HG02852 (cell line): Measurements from ENCODE around the gene CAMTA1.

ENCODE experiments used
- ATAC-seq: cut with Tn5 transposase; IDR thresholded peaks from one replicate; pipeline ENCODE4 v1.9.1; 2021; ENCODE audit warnings: mild to moderate bottlenecking, moderate library complexity; ENCODE audit not compliant: unreplicated experiment

CAMTA1 gene

DNA sequence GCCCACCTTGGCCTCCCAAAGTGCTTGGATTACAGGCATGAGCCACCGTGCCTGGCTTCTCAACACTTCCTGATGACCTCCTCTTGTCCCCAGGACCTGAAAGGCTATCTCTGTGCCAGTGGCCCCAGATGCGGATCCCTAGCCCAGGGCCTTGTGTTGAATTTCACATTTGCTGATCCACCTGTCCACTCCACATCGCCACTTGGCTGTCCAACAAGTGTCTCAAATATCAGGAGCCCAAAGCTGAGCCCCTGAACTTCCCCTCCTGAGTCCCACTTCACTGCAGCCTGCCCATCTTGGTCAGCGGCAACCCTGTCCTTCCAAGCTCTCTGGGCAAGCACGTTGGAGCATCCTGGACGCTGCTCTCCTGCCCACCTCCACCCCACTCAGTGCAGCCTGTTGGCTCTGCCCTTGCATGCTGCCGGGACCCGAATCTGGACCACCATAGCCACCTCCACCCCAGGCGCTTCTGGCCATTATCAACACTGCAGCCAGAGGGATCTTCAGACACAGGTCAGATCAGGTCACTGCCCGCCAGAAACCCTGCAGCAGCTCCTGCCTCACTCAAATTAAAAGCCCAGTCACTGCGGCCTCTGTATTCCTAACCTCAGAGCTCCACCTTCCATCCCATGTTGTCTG lies 633.3 kb downstream of the CAMTA1 start:
- no peak for ATAC-seq

DNA sequence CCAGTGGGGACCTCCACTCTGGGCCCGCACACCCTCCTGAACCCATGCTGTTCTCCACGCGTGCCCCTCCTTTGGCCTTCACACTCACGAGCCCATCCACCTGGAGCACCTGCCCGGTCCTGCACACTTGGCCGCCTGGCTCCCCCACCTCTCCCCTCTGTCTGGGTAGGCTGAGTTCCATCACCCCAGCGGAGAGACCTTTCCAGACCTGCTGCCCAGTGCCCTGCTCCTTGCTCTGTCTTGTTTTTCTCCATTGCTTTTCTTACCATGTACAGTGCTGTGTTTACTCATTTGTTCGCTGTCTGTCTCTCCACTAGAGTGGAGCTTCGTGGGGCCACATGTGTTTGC lies 634.8 kb downstream of the CAMTA1 start:
- ATAC-seq: no peak

DNA sequence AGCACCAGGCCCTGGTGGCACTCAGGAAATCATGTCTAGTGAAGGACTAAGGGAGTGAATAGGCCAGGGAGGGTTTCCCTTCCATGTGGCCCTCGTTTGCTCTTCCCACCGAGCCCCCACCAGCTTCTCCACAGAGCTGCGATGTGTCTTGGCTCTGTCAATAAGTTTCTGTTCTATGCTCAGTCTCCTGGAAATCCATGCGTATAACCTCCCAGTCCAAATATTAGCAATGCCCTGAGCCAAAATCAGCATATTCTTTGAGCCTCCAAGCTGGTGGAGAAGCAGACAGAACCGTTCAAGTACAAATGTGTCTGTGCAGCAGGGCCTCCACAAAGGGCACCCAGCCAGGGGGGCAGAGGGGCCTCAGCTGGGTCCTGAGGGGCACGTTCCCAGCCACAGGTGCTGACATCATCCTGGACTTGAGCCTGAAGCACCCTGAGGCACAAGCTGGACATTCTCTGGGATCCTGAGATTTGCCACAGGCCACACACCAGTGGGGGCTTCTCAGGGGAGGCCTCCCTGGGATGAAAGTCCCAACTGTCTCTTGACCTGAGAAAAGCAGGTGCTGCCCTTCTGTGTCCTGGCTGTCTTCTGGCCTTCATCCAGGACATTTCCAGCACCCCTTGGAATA lies 635.3 kb downstream of the CAMTA1 start:
- ATAC-seq: no peak

DNA sequence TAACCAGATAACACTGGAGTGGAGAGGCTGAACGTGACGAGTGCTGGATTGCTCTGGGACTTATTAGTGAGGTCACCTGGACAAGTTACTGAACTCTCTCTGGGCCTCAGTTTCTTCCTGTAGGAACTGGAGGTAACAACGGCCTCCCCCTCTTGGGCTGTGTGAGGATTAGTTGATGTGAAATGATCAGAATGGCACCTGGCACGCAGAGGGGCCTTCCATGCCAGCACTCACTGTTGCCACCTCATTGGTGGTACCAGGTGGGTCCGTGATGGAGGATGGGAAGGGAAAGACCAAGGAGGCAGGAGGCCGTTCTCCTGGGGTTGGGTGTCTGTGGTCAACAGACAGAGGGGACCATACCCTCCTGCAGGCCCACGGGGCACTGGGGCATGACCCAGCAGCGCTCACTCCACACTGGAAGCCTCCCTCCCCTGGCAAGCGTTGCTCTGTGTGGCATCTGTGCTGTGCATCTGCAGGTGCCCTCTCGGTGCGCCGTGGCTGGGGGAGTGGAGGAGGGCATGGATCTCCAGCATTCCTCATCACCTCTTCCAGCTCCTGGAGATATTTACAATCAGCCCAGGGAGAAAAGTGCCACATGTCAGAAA lies 636.3 kb downstream of the CAMTA1 start:
- no peak for ATAC-seq

DNA sequence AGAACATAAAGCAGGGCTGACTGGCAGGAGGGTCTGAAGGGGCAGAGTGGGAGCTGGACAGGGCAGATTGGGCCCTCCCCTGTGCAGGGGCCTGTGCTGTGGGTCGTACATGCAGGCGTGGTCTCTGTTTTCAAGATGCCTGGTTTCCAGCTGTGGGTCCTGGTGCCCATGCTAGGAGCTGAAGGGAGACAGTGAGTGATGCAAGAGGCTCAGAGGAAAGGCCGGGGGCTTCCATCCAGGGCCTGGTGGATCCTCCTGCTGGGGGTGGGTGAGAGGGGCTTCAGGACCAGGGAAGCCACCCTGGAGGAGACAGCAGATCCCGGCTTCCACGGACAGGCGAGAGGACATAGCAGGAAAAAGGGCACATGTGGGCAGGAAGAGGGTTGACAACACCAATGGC lies 636.8 kb downstream of the CAMTA1 start:
- no peak for ATAC-seq

DNA sequence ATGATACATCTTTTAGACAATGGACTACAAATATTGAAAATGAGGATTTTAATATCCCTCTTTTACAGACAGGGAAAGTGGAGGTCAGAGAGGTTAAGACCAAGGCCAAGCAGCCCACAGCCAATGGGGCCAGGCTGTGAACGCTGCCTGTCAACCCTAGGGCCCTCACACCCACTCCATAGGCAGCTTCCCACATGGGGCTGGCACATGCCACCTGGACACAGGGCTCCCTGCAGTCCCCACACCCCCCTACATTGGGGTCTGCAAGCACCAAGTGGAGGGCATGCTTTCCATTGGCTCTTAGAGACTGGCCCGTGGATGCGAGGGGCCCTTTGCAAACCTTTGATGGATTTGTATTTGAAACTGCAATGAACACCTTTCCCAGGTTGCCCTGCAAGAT lies 637.3 kb downstream of the CAMTA1 start:
- ATAC-seq: no peak

DNA sequence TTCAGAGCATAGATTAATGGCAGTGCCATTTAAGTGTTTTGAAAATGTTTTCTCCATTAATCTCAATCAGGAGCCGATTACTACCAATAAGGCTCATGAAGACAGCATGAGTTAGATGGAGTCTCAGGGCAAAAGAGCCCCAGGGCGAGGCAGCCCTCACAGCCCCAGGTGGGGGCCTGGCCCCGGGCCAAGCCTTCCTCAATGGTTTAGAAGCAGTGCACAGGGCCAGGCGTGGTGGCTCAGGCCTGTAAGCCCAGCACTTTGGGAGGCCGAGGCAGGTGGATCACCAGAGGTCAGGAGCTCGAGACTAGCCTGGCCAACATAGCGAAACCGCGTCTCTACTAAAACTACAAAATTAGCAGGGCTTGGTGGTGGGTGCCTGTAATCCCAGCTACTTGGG lies 637.7 kb downstream of the CAMTA1 start:
- ATAC-seq: no peak

DNA sequence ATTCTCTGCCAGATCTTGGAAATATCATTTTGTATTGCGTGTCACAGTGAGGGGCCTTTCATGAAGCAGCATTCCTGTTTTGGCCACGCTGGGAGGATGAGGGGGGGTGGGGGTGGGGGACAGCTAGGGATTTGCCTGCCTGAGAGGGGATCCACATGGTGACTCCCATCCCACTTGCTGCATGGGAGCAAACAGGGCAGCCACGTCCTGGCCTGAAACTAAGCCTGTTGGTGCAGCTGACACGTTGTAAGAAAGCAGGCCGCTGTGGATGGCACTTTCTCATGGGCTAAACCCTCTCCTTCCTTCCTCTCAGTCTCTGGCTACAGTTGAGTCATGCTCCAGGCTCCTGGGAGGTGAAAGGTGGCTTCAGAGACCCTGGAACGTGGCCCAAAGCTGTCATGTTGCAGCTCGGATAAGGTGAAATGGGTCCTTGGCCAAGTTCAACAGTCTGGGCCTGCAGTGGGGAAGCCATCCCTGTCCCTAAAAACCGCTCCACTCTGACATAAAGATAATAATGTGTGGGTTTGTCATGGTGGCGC lies 639.2 kb downstream of the CAMTA1 start:
- no peak for ATAC-seq

DNA sequence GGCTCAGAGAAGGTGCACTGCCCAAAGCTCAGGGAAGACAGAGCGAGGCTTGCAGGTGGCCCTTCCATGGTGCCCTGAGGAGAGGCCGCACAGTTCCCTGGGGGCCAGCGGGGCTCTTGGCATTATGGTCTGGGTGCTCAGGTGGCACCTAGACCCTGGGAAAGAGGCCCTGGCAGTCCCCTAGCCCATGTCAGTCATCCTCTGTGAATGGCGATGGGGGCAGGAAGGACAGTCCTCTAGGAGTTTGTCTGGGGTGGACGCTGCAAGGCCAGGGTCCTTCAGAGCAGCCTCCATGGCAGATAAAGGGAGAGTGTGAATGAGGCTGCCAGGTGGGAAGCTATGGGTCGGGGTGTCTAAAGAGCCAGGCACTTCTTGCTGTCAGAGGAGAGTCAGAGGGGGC lies 640.0 kb downstream of the CAMTA1 start:
- no peak for ATAC-seq

DNA sequence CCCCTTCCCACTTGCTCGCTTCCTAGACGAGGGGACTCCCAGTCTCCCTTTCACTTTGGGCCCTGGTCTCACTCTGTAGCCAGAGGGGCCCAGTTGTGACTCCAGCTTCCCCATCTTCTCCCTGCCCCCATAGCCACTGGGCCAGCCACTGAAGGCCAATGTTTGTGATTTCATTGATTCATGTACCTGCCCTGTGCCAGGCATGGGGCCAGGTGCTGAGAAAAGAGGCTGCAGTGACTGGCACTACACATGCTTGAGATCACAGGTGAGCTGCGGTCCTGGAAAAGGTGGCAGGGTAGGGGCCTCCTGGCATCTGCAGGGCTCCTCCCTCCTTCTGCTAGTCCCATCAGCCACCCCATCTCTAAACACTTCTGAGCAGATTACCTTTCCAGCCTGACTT lies 640.5 kb downstream of the CAMTA1 start:
- ATAC-seq: no peak

DNA sequence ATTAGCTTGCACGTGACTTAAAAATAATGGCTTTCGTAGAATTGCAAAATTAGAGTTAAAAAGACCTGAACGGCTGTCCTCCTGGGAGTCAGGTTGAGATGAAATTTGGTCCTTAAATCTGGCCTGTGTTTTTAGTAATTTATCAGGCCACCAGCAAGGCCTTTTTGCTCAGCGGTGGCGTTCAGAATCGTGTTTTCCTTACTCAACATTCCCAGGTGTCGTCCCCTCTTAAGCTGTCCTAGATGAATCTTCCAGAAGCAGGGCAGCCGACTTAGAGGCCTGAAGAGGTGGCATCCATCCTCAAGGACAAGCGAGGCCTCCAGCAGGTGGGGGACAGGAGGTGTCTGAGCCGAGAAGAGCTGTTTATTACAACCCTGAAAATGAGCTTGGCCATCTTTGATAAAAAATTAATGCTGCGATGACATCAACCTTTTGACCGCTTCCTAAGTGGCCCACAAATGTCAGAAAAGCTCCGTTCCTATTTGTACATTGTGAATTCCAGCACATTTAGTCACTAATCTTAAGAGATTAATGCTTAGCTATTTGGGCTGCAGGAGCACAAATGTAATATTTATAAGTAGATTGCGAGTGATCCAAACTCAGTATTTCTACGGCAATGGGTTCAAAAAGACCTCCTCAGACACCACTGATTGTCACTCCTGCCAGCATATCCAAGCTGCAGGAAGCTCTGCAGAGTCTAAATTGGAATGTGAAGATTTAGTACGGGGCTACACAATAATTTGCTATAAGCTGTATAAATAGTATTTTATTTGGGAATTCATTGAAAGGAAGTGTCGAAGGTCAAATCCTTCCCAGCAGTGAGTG lies 641.7 kb downstream of the CAMTA1 start:
- no peak for ATAC-seq

DNA sequence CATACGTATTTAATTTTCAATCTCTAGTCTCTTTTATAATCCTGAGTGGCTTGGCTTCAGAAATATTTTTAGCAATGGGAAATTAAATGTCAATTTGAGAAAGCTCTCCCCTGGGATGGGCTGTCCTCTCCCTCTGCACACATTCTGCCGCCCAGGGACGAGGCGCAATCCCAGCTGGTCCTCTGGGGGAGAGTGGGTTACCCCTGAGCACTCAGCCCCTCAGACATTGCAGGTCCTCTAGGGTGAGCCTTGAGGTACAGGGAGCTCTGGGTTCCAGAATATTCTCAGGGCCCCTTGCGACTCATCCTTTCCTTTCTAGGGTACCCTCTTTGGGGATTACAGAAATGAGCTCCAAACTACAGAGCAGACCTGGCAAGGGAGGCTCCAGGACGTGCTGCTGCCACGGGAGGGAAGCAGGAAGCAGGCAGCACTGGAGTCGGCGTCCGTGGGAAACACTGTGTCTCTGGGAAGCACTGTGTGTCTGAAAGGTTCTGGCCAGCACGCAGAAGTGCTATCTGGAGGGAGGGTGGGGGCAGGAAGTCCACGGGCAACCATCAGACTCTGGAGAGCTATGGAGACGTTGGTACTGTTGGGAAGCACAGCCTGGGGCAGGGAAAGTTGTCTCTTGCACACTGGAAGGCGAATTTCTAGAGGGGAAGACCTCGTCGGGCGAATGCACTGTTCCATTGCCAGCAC lies 642.5 kb downstream of the CAMTA1 start:
- ATAC-seq: no peak

DNA sequence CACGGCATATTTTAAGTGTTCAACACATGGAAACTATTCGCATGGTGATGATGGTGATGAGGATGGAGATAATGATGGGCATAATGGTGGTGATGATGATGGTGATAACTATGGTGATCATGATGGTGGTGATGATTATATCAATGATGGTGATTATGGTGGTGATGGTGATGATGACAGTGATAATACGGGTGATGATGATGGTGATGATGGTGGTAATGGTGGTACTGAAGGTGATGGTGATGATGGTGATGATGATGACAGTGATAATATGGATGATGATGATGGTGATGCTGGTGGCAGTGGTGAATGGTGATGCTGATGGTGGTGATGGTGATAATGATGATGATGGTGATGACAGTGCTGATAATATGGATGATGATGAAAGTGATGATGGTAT lies 644.0 kb downstream of the CAMTA1 start:
- no peak for ATAC-seq

DNA sequence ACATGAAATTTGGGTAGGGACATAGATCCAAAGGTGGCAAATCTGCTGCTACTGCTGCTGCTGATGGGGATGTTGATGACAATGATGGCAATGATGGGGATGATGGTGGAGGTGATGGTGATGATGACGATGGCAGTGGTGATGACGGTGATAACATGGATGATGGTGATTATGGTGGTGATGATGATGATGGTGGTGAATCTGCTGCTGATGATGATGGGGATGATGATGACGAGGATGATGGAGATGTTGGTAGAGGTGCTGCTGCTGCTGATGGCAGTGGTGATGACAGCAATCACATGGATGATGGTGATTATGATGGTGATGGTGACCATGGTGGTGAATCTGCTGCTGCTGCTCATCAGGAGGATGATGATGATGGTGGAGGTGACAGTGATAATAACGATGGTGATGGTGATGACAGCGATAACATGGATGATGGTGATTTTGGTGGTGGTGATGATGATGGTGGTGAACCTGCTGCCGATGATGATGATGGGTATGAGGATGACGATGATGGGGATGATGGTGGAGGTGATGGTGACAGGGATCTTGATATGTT lies 644.9 kb downstream of the CAMTA1 start:
- no peak for ATAC-seq

DNA sequence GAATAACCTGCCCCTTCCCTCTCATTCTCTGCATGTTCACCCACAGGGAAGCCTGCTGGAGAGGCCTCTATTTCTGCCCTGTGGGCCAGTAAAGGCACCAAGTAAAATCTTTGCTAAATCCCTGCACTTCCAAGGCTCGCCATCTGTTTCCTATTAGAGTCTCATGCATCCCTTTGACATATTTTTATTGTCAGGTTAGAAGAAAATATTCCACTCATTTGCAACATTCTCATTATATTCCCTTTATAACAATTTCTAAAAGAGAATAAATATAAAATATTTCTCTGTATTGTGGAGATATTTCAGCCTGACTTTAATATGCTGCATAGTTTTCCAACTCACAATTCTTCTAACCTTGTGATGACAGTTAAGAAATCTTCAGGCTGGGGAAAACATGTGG lies 645.4 kb downstream of the CAMTA1 start:
- ATAC-seq: no peak

DNA sequence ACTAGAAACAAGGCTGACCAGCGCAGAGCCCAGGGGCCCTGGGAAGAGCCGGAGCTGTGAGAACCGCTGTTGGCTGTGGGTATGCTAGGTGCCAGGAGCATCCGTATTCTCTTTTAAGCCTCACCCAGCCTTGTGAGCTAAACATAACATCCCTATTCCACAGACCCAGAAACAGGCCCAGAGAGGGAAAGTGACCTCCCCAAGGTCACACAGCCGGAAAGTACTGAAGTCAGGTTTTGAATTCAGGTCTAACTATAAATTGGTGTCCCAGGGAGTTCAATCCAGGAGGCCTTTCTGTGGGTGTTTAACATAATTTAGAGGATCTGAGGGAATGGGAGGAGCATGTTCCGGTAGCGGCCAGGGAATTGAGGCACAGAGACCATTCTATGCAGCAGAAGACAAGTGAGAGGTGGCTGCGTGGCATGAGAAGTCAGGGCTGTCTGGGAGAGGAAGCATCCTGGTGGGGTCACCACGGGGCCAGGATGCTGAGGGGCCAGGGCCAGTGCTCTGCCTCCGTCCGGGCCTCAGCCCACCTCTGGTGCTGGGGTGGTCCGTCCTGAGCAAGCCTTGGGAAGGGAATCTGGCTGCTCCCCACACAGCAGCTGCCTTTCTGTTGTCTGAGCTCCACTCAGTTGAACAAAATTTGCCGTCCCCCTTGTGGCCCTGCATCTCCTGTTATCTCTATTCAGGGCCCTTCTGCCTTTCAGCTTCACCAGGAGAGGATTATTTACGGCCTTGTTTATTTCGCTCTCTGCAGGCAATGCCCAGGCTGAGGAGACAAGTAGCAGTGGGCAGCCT lies 647.0 kb downstream of the CAMTA1 start:
- ATAC-seq: no peak

DNA sequence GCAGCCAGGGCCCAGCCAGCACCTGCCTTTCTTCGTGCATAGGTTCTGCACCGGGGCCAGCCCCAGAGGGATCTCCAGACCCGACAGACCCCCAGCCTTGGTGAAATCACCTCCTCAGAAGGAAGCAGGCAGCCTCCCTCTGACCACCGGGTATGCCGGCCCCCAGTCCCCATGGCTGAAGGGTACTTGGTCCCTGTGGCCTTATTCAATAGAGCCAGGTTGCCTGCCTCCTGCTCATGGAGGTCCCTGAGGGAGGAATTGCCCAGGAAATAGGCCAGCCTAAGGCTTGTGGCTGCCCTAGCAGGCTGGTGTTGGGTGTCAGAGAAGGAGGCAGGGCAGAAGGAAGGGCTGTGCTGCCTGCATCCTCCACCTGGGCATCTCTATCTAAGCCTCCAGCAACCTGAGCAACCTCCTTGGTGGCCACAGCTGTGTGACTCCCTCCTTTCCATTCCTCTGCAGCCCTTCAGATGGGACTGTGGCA lies 647.7 kb downstream of the CAMTA1 start:
- ATAC-seq: no peak

DNA sequence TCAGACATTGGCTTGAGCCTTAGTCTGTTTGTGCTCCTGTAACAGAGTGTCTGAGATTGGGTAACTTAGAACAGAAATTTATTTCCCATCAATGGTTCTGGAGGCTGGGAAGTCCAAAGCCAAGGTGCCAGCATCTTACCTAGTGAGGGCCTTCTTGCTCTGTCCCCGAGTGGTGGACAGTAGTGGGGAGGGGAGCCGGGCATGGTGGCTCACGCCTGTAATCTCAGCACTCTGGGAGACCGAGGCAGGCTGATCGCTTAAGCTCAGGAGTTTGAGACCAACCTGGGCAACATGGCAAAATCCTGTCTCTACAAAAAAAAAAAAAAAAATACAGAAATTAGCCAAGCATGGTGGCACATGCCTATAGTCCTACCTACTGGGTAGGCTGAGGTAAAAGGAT lies 649.3 kb downstream of the CAMTA1 start:
- no peak for ATAC-seq

DNA sequence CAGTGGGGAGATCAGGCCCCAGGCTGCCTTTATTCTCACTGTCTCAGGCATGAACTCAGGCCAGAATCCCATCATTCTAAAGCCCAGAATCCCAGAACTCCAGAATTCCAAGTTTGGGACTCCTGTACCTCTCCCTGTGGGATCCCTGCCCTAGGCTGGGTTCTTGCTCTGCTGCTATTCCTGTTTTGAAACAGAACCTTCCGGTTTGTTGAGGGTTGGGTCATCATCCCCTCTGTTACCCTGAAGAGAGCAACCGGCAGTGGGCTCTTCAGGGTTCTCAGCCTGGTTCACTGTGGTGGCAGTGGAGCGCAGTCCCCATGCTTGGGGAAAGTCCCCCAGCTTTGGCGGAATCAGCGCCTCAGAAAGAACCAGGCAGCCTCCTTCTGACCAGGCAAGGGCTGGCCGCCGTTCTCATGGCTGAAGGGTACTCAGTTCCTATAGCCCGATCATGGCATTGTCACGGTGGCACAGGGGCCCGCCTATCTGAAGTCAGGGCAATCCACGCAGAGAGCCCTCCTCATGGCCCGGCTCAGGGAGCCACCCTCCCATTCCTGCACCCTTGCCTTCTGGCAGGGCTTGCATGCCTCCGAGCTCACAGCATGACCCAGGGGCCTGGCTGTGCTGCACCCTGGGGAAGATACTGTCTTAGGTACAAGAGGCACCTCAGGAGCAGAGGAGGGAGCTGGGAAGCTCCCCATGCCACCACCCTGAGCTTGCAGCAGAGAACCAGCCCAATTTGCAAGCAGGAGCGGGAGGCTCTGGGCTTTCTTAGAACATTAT lies 650.2 kb downstream of the CAMTA1 start:
- no peak for ATAC-seq
